K562 (cell line): Measurements from ENCODE around the gene CFAP126. TPM values are rescaled to one million over a fixed set of nuclear protein-coding genes. Genes with fewer than 3 reads are reported as not detected.

Experiments
- ATF1 ChIP-seq, 2 experiments: fragments of 450-650 bp in 1 of 2; IDR thresholded peaks; 2 replicates each; pipeline ENCODE4 v1.6.1; 2016; ENCODE audit warnings: missing compliant biosample characterization in 1 of 2, missing genetic modification characterization in 1 of 2
- CBX1 ChIP-seq: sonication (generic); IDR thresholded peaks from 2 replicates; pipeline ENCODE4 v1.6.1; 2016; ENCODE audit warnings: antibody characterized with exemption, low read depth, mild to moderate bottlenecking
- FOXJ2 ChIP-seq: fragments of 200-800 bp; sonication (Bioruptor generic); IDR thresholded peaks from 2 replicates; pipeline ENCODE4 v1.6.1; 2016; ENCODE audit warnings: missing genetic modification characterization, missing compliant biosample characterization
- HCFC1 ChIP-seq: IDR thresholded peaks from 2 replicates; pipeline ENCODE4 v1.6.1; 2012; ENCODE audit warnings: low read depth, low read length, improper control_type of control experiment
- HLTF ChIP-seq: fragments of 450-650 bp; IDR thresholded peaks from 2 replicates; pipeline ENCODE4 v1.6.1; 2016
- KDM1A ChIP-seq, 2 experiments: fragments of 450-650 bp; IDR thresholded peaks; 2 replicates each; pipeline ENCODE4 v1.6.1; 2016; ENCODE audit warnings: mild to moderate bottlenecking in 2 of 2
- LCOR ChIP-seq: sonication (generic); formaldehyde crosslinking; IDR thresholded peaks from 2 replicates; pipeline ENCODE4 v1.8.0; 2022; ENCODE audit warnings: mild to moderate bottlenecking, missing genetic modification reagents
- NFATC3 ChIP-seq: fragments of 450-650 bp; IDR thresholded peaks from 2 replicates; pipeline ENCODE4 v1.6.1; 2017; ENCODE audit warnings: mild to moderate bottlenecking
- PML ChIP-seq: IDR thresholded peaks from 2 replicates; pipeline ENCODE4 v1.6.1; 2012; ENCODE audit warnings: low read length, inconsistent platforms
- POLR3G ChIP-seq: IDR thresholded peaks from 2 replicates; pipeline ENCODE4 v1.6.1; 2011; ENCODE audit not compliant: insufficient read length, insufficient replicate concordance; ENCODE audit errors: extremely low read depth
- SETDB1 ChIP-seq: IDR thresholded peaks from one replicate; pipeline ENCODE4 v1.6.1; 2012; ENCODE audit warnings: low read length, control low read depth, inconsistent platforms
- SMARCE1 ChIP-seq: fragments of 450-650 bp; IDR thresholded peaks from 2 replicates; pipeline ENCODE4 v1.7.1; 2016; ENCODE audit warnings: mild to moderate bottlenecking
- SREBF1 ChIP-seq: fragments of 150-350 bp; IDR thresholded peaks from 2 replicates; pipeline ENCODE4 v1.6.1; 2014; ENCODE audit warnings: antibody characterized with exemption, low read depth, low read length, borderline replicate concordance
- TFAM ChIP-seq: fragments of 250-450 bp; sonication (Bioruptor Pico); conservative IDR thresholded peaks from 2 replicates; pipeline ENCODE4 v1.5.0; 2021; ENCODE audit warnings: mild to moderate bottlenecking, moderate library complexity
- ZBTB1 ChIP-seq: sonication (generic); formaldehyde crosslinking; IDR thresholded peaks from 2 replicates; pipeline ENCODE4 v1.8.1; 2023; ENCODE audit warnings: missing genetic modification reagents, low read depth, mild to moderate bottlenecking, borderline replicate concordance
- ZKSCAN1 ChIP-seq: fragments of 150-350 bp; IDR thresholded peaks from 2 replicates; pipeline ENCODE4 v1.6.1; 2016; ENCODE audit warnings: low read depth, low read length
- ZNF197 ChIP-seq: fragments of 200-800 bp; sonication (Bioruptor generic); IDR thresholded peaks from 2 replicates; pipeline ENCODE4 v1.6.1; 2016; ENCODE audit warnings: low read depth, missing genetic modification characterization, missing compliant biosample characterization
- ZNF217 ChIP-seq: sonication (generic); formaldehyde crosslinking; IDR thresholded peaks from 2 replicates; pipeline ENCODE4 v1.8.0; 2022; ENCODE audit warnings: mild to moderate bottlenecking, missing genetic modification reagents
- ZNF41 ChIP-seq: fragments of 250-450 bp; sonication (Bioruptor Pico); conservative IDR thresholded peaks from 2 replicates; pipeline ENCODE4 v1.4.0; 2020; ENCODE audit warnings: mild to moderate bottlenecking
- polyA plus RNA-seq, 8 experiments: library from polyadenylated mRNA; depleted of rRNA in 4 of 8; stranded (reverse) in 5 of 8; unstranded in 3 of 8; fragments of >200 nt; fragmentation: Nextera tagmentation in 2 of 8; fragmentation: Illumina TruSeq in 1 of 8; extraction: Ambion mirVana in 2 of 8; extraction: Trizol in 1 of 8; gene quantifications; 2 replicates each; pipeline versions ENCODE4 v1.2.1 to v1.2.3, GENCODE V29; 2011 to 2014; ENCODE audit warnings: inconsistent platforms in 1 of 8, missing spikeins in 1 of 8
- total RNA-seq, 7 experiments: library from RNA; depleted of rRNA in 6 of 7; stranded (reverse); fragments of >200 nt in 6 of 7; fragmentation: Illumina TruSeq in 2 of 7; extraction: Trizol in 2 of 7; gene quantifications; 2 replicates each; pipeline versions ENCODE4 v1.2.1 to v1.2.3, GENCODE V29; 2011 to 2021; ENCODE audit warnings: low replicate concordance in 1 of 7
- TF ChIP-seq, protein P1 (sequence below): fragments of 450-650 bp; formaldehyde crosslinking; IDR thresholded peaks from 2 replicates; pipeline ENCODE4 v1.4.0; 2020; ENCODE audit warnings: mild to moderate bottlenecking, moderate library complexity
- TF ChIP-seq, protein P2 (sequence below): fragments of 450-650 bp; formaldehyde crosslinking; IDR thresholded peaks from 2 replicates; pipeline ENCODE4 v1.4.0; 2020; ENCODE audit warnings: mild to moderate bottlenecking, moderate library complexity
- TF ChIP-seq, protein P3 (sequence below): fragments of 250-450 bp; sonication (Bioruptor Pico); IDR thresholded peaks from 2 replicates; pipeline ENCODE4 v1.6.1; 2021; ENCODE audit warnings: mild to moderate bottlenecking
- TF ChIP-seq, protein P4 (sequence below): fragments of 450-650 bp; formaldehyde crosslinking; IDR thresholded peaks from 2 replicates; pipeline ENCODE4 v1.4.0; 2022; ENCODE audit warnings: mild to moderate bottlenecking, moderate library complexity
- TF ChIP-seq, protein P5 (sequence below): fragments of 250-450 bp; sonication (Bioruptor Pico); IDR thresholded peaks from 2 replicates; pipeline ENCODE4 v1.5.0; 2020; ENCODE audit warnings: mild to moderate bottlenecking

The CFAP126 gene
- total and polyA plus RNA-seq, 9 of the 15 experiments (the other 6 are each of a cell fraction or from before 2014, with no cell fraction given), result not detected

DNA sequence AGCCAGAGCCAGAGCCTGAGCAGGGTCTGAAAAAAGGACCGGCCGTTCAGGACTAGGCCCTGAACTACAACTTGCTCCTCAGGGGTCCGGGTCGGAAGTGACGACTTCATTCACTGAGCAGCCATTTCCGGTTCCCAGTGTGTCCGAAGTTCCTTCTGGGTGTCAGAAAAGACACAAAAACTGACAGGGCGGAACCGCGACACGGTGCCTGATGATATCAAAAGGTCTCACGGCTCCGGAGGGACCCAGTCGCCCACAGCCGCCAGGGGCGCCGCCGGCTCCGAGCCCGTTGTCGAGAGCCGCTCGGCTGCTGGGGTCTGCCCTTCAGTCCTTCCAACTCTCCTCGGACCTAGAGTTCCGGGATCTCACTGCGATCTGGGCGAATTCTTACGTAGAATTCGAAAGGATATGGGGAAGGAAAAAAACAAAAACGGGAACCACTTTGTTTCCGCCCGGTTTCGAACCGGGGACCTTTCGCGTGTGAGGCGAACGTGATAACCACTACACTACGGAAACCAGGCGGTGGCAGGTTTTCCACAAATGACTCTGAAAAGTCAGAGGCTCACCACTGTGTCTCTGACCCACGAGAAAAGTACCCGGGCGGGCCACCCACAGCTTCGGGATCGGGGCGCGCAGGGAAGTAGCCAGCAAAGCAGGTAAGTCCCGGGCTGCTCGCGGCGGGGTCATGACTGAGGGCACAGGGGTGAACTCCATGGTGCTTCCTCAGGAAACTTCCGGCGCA, 31.8 kb upstream of the CFAP126 start (continued):
- no peak; the same call in 1 of the 2 replicates for TF ChIP-seq ZBTB1
- peak; percentile 90 for TF ChIP-seq HLTF
- peak; percentile 62 for TF ChIP-seq ZKSCAN1
- peak; percentile 68; the same call in 1 of the 2 replicates for TF ChIP-seq PML
- TF ChIP-seq FOXJ2 (tag), result peak; percentile 76
- 0 out of 2 replicates have a peak, but pooled peaks have one; percentile 52 for TF ChIP-seq HCFC1
- TF ChIP-seq CBX1, result no peak; the same call in 1 of the 2 replicates
- no peak for TF ChIP-seq ATF1 (CRISPR knock-in tag; IDR thresholded peaks at IDR 0.05)
- TF ChIP-seq ATF1 (tag; IDR thresholded peaks at IDR 0.05), result peak; percentile 95
- TF ChIP-seq, protein P1, sequence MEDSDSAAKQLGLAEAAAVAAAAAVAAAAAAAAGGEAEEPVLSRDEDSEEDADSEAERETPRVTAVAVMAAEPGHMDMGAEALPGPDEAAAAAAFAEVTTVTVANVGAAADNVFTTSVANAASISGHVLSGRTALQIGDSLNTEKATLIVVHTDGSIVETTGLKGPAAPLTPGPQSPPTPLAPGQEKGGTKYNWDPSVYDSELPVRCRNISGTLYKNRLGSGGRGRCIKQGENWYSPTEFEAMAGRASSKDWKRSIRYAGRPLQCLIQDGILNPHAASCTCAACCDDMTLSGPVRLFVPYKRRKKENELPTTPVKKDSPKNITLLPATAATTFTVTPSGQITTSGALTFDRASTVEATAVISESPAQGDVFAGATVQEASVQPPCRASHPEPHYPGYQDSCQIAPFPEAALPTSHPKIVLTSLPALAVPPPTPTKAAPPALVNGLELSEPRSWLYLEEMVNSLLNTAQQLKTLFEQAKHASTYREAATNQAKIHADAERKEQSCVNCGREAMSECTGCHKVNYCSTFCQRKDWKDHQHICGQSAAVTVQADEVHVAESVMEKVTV (CRISPR knock-in tag), result peak; percentile 40; the same call in 1 of the 2 replicates
- TF ChIP-seq, protein P2, sequence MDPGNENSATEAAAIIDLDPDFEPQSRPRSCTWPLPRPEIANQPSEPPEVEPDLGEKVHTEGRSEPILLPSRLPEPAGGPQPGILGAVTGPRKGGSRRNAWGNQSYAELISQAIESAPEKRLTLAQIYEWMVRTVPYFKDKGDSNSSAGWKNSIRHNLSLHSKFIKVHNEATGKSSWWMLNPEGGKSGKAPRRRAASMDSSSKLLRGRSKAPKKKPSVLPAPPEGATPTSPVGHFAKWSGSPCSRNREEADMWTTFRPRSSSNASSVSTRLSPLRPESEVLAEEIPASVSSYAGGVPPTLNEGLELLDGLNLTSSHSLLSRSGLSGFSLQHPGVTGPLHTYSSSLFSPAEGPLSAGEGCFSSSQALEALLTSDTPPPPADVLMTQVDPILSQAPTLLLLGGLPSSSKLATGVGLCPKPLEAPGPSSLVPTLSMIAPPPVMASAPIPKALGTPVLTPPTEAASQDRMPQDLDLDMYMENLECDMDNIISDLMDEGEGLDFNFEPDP (CRISPR knock-in tag), result no peak
- TF ChIP-seq SETDB1, result no peak
- TF ChIP-seq, protein P3, sequence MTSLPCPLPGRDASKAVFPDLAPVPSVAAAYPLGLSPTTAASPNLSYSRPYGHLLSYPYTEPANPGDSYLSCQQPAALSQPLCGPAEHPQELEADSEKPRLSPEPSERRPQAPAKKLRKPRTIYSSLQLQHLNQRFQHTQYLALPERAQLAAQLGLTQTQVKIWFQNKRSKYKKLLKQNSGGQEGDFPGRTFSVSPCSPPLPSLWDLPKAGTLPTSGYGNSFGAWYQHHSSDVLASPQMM (CRISPR knock-in tag), result no peak
- peak; percentile 61; the same call in 1 of the 2 replicates for TF ChIP-seq SREBF1
- TF ChIP-seq ZNF197 (CRISPR knock-in tag), result no peak
- TF ChIP-seq POLR3G, result peak; percentile 25
- TF ChIP-seq, protein P4, sequence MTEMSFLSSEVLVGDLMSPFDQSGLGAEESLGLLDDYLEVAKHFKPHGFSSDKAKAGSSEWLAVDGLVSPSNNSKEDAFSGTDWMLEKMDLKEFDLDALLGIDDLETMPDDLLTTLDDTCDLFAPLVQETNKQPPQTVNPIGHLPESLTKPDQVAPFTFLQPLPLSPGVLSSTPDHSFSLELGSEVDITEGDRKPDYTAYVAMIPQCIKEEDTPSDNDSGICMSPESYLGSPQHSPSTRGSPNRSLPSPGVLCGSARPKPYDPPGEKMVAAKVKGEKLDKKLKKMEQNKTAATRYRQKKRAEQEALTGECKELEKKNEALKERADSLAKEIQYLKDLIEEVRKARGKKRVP (CRISPR knock-in tag), result no peak; the same call in 1 of the 2 replicates
- TF ChIP-seq TFAM (CRISPR knock-in tag), result no peak
- TF ChIP-seq LCOR (CRISPR knock-in tag), result peak; percentile 59
- TF ChIP-seq KDM1A (IDR thresholded peaks at IDR 0.05), result no peak
- TF ChIP-seq NFATC3, result 0 out of 2 replicates have a peak, but pooled peaks have one; percentile 67
- TF ChIP-seq, protein P5, sequence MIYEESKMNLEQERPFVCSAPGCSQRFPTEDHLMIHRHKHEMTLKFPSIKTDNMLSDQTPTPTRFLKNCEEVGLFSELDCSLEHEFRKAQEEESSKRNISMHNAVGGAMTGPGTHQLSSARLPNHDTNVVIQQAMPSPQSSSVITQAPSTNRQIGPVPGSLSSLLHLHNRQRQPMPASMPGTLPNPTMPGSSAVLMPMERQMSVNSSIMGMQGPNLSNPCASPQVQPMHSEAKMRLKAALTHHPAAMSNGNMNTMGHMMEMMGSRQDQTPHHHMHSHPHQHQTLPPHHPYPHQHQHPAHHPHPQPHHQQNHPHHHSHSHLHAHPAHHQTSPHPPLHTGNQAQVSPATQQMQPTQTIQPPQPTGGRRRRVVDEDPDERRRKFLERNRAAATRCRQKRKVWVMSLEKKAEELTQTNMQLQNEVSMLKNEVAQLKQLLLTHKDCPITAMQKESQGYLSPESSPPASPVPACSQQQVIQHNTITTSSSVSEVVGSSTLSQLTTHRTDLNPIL (CRISPR knock-in tag), result no peak
- no peak for TF ChIP-seq ZNF217 (CRISPR knock-in tag)
- 0 out of 2 replicates have a peak, but pooled peaks have one; percentile 30 for TF ChIP-seq ZNF41
- peak; percentile 25 for TF ChIP-seq SMARCE1
